Ovary (tissue), 9 donors: ENCODE results near the gene STAT4. TPM values are rescaled to one million over a fixed set of nuclear protein-coding genes. Genes with fewer than 3 reads are reported as not detected.

Experiments used
- DNase-seq, 5 donors: peaks; one replicate each; pipeline ENCODE4 v3.0.0-alpha.2; 2019 to 2020
- H3K27ac ChIP-seq, 2 donors: fragments of 200-600 bp; one replicate each; pipeline versions ENCODE4 v1.5.1 to v1.8.0; 2019 to 2022
- H3K27me3 ChIP-seq: fragments of 200-600 bp; one replicate; pipeline ENCODE4 v1.8.0; 2022
- H3K36me3 ChIP-seq: fragments of 200-600 bp; sonication (generic); one replicate; pipeline ENCODE4 v1.5.1; 2019
- H3K4me1 ChIP-seq: one replicate; pipeline ENCODE4 v1.8.1; 2013; ENCODE audit warnings: mild to moderate bottlenecking, moderate library complexity; ENCODE audit not compliant: insufficient read depth
- H3K4me3 ChIP-seq: fragments of 200-600 bp; sonication (generic); one replicate; pipeline ENCODE4 v1.5.1; 2017
- H3K9me3 ChIP-seq, 2 donors: fragments of 200-600 bp in 1 of 2; sonication (generic) in 1 of 2; one replicate each; pipeline versions ENCODE4 v1.5.1 to v1.8.1; 2013 to 2019; ENCODE audit warnings: mild to moderate bottlenecking in 1 of 2, moderate library complexity in 1 of 2
- EP300 ChIP-seq: sonication (generic); formaldehyde crosslinking; IDR thresholded peaks from one replicate; pipeline ENCODE4 v1.6.1; 2017; ENCODE audit warnings: antibody characterized with exemption
- POLR2A ChIP-seq: fragments of 450-650 bp; IDR thresholded peaks from one replicate; pipeline ENCODE4 v1.6.1; 2017; ENCODE audit warnings: antibody characterized with exemption, mild to moderate bottlenecking, moderate library complexity
- WGBS, 3 donors: extraction: QIAGEN DNeasy Blood & Tissue Kit in 1 of 3; methylation state at CpG; one replicate each; pipeline versions ENCODE4 v1.1.5 to v1.1.7; 2013 to 2017; 5-methylcytosine and 5-hydroxymethylcytosine counted together
- intact Hi-C, 4 donors: fragments of 100-400 bp; cut with DNase I; formaldehyde crosslinking; loops; one replicate each; pipeline versions ENCODE4 v1.11.0 to v1.15.1; 2022 to 2023
- polyA plus RNA-seq, 2 donors: library from polyadenylated mRNA; stranded (reverse); fragments of 200-250 nt in 1 of 2; fragments of 350-450 nt in 1 of 2; fragmentation: Illumina TruSeq in 1 of 2; extraction: RNeasy Lipid Tissue Mini Kit (QIAGEN cat#74804) in 1 of 2; gene quantifications; one replicate each; pipeline ENCODE4 v1.2.3, GENCODE V29; 2013 to 2014
- total RNA-seq, 7 donors: library from RNA; depleted of rRNA in 2 of 7; stranded (reverse); fragments of >200 nt in 2 of 7; fragmentation: NEBNext Ultra II Directional in 3 of 7; extraction: Animal tissue kit (Norgen Biotek cat#: 25700) in 3 of 7; gene quantifications; one replicate each; pipeline versions ENCODE4 v1.1.0 to v1.2.4, GENCODE V29; 2016 to 2023
- TF ChIP-seq, protein P1 (sequence below), 3 donors: fragments of 450-650 bp in 2 of 3; fragments of 200-600 bp in 1 of 3; IDR thresholded peaks; one replicate each; pipeline versions ENCODE4 v1.5.1 to v1.8.0; 2016 to 2022; ENCODE audit warnings: antibody characterized with exemption in 3 of 3, mild to moderate bottlenecking in 1 of 3
- donor health status: DM: no; HTN: no; CAD: no; lungs with moderate emphysema.
- donor health status: DM: no; HTN: no; CAD: no.
- donor health status: Bipolar disorder and iron deficiency.
- donor health status: DM: yes; HTN: yes; CAD: no.
- donor health status: DM: no; HTN: no; CAD: no.
- donor health status: DM: yes; HTN: yes; CAD: no.

Gene STAT4
- total and polyA plus RNA-seq, 9 donors, result 0.52 to 3.6 (median 1.5) TPM

DNA sequence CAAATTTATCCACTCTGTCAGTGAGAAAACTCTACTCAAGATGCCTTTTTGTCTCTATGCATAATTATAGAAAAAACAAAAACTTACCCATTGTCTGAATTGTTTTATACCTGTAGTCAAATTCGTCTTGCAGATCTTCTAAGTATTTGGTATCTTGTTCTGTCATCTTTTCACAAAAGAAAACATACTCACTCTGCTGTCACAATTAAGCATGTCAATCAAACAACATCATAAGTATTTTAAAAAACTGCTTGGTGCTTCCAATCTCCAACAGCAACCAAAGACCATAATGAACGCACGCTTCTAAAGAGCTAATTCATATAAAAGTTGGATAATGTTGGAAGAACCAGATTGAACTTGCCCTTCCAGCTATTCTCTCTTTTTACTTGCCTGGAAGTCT, 81.2 kb downstream of the STAT4 start:
- H3K9me3 ChIP-seq, result no peaks in the 10 kb centered on the region
- H3K4me3 ChIP-seq, result no peak overlapping the region
- WGBS, 3 donors, result 92 to 95% (median 94%) methylated on average over 3 of the region's 3 CpGs
- no peak for TF ChIP-seq POLR2A
- TF ChIP-seq EP300, result no peak
- TF ChIP-seq, protein P1, sequence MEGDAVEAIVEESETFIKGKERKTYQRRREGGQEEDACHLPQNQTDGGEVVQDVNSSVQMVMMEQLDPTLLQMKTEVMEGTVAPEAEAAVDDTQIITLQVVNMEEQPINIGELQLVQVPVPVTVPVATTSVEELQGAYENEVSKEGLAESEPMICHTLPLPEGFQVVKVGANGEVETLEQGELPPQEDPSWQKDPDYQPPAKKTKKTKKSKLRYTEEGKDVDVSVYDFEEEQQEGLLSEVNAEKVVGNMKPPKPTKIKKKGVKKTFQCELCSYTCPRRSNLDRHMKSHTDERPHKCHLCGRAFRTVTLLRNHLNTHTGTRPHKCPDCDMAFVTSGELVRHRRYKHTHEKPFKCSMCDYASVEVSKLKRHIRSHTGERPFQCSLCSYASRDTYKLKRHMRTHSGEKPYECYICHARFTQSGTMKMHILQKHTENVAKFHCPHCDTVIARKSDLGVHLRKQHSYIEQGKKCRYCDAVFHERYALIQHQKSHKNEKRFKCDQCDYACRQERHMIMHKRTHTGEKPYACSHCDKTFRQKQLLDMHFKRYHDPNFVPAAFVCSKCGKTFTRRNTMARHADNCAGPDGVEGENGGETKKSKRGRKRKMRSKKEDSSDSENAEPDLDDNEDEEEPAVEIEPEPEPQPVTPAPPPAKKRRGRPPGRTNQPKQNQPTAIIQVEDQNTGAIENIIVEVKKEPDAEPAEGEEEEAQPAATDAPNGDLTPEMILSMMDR (IDR thresholded peaks at IDR 0.05), result no peak
- no peak overlapping the region for H3K27ac ChIP-seq
- H3K27me3 ChIP-seq, result no peaks in the 10 kb centered on the region
- no peaks in the 10 kb centered on the region for H3K4me1 ChIP-seq
- DNase-seq, result no peak
- intact Hi-C loops, result no loop called here
- no peaks in the 10 kb centered on the region for H3K36me3 ChIP-seq

DNA sequence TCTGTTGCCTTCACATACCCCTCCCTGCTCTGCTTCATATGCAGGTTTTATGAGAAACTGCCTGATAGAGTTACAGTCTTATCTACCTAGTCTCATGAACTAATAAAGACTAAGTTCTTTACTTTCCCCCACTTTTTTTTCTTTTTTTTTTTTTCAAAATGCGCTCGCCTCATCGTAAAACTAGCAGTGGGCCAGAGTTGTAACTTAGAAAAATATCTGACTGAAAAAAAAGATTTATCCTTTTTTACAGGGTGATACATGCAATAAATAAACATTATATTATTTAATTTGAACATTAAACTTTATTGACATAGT, 83.9 kb downstream of the STAT4 start:
- TF ChIP-seq, protein P1 (IDR thresholded peaks at IDR 0.05), result no peak
- TF ChIP-seq POLR2A, result no peak
- no peak for TF ChIP-seq EP300
- DNase-seq, result no peak
- no peaks in the 10 kb centered on the region for H3K27me3 ChIP-seq
- H3K4me3 ChIP-seq, result no peak overlapping the region
- H3K4me1 ChIP-seq, result no peaks in the 10 kb centered on the region
- intact Hi-C loops, result no loop called here
- no peaks in the 10 kb centered on the region for H3K36me3 ChIP-seq
- no peaks in the 10 kb centered on the region for H3K9me3 ChIP-seq
- 95 to 97% (median 96%) methylated on average over 3 of the region's 3 CpGs for WGBS, 3 donors
- H3K27ac ChIP-seq, result no peak overlapping the region

DNA sequence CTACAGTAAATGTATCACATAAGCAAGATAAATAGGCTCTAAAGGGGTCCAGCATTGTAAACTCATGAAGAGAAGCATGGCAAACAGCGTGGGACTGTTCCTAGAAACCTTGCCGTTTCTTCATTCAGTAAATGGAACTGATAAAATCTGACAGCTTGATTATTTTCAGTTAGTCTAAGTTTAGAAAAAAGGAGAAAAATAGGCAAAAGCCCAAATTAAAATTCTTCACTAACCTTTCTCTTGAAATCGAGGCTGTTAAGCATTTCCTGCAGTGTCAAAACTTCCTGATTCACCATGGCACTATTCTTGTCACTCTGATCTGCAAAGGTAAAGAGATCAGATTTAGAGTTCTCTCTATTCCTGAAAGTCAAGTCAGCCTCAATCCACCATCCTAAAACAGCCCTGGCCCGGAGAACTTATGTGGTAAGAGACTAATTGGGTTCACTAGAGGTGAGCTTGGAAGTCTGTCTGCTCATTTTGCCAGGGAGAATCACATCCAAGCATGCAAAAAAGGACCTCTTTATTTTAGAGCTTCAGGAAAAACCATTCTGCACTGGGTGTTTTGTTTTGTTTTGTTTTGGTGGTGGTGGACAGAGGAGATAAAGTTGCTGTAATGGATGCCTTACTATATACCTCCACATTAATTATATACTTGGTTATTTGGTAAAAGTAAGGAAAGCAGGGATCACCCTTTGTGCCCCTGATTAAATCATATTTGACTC, 84.4 kb downstream of the STAT4 start:
- Histone ChIP-seq H3K36me3 (no peaks in the 10 kb centered on the region), H3K27ac (no peak overlapping the region), H3K9me3 (no peaks in the 10 kb centered on the region), H3K4me1 (no peaks in the 10 kb centered on the region), H3K27me3 (no peaks in the 10 kb centered on the region), H3K4me3 (no peak overlapping the region)
- 37 to 62% (median 53%) methylated on average over 4 of the region's 4 CpGs for WGBS, 3 donors
- intact Hi-C loops, result no loop called here
- TF ChIP-seq, protein P1 (IDR thresholded peaks at IDR 0.05), result no peak
- TF ChIP-seq POLR2A, result no peak
- TF ChIP-seq EP300, result no peak
- DNase-seq, result no peak

DNA sequence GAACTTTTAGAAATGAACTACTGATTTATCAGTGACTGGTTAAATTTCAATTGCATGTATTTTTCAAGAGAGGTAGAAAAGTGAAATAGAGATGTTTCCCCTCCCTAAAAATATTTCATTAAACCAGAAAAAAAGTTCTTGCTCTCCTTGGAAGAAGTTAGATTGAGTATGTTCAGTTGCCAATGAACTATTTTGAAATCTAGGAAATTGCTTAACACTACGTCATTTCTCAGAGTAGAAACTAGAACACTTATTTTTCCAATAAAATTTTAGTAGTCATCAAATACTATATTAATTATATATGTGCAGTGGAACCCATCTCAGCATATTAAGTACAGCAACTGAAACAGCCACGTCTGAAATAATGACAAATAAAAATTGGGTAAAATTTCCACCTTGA, 85.0 kb downstream of the STAT4 start:
- H3K9me3 ChIP-seq, result no peaks in the 10 kb centered on the region
- H3K36me3 ChIP-seq, result no peaks in the 10 kb centered on the region
- intact Hi-C loops, result no loop called here
- 54 to 83% (median 63%) methylated on average over 2 of the region's 2 CpGs for WGBS, 3 donors
- TF ChIP-seq, protein P1 (IDR thresholded peaks at IDR 0.05), result no peak
- TF ChIP-seq EP300 (no peak), POLR2A (no peak)
- no peaks in the 10 kb centered on the region for H3K4me1 ChIP-seq
- no peaks in the 10 kb centered on the region for H3K27me3 ChIP-seq
- H3K27ac ChIP-seq, result no peak overlapping the region
- no peak overlapping the region for H3K4me3 ChIP-seq
- no peak for DNase-seq
